Activated CD8-positive, alpha-beta T cell treated with anti-CD3 and anti-CD28 coated beads, Interleukin-2, amount 10 ng/mL, durations not matched to agents 7 days and 5 days (primary cell): ENCODE results near the gene DPF1. TPM values are rescaled to one million over a fixed set of nuclear protein-coding genes. Genes with fewer than 3 reads are reported as not detected.
"Not testable (repeated sequence)": the region's sequence is repeated elsewhere in the genome, so short reads cannot be mapped to it uniquely, and the experiment has no call there.

Experiments used
- ATAC-seq: fragments of 150-1000 bp; cut with Tn5 transposase; one replicate; pipeline ENCODE4 v1.10.0; 2021; ENCODE audit warnings: moderate library complexity
- CTCF ChIA-PET: fragments of 350-600 bp; sonication (Branson Sonifier 250); formaldehyde crosslinking; loops from one replicate; lab custom pipeline; 2021; ENCODE audit warnings: antibody characterized with exemption; lab: Charles Lee
- POLR2A ChIA-PET: fragments of 350-600 bp; sonication (Branson Sonifier 250); formaldehyde crosslinking; loops from one replicate; lab custom pipeline; 2021; ENCODE audit warnings: antibody characterized with exemption; lab: Charles Lee
- DNase-seq: peaks from one replicate; pipeline ENCODE4 v3.0.0-alpha.2; 2020
- H3K27ac Mint-ChIP-seq: one replicate; pipeline ENCODE4 v1.8.0; 2021; ENCODE audit warnings: mild to moderate bottlenecking, mixed read lengths
- H3K27me3 Mint-ChIP-seq: one replicate; pipeline ENCODE4 v1.8.0; 2021; ENCODE audit warnings: low read depth, mixed read lengths
- H3K36me3 Mint-ChIP-seq: one replicate; pipeline ENCODE4 v1.8.0; 2021; ENCODE audit warnings: low read depth, mixed read lengths
- H3K4me1 Mint-ChIP-seq: one replicate; pipeline ENCODE4 v1.8.0; 2021; ENCODE audit warnings: low read depth, mixed read lengths
- H3K4me3 Mint-ChIP-seq: one replicate; pipeline ENCODE4 v1.8.0; 2021; ENCODE audit warnings: mild to moderate bottlenecking, mixed read lengths
- H3K9me3 Mint-ChIP-seq: one replicate; pipeline ENCODE4 v1.8.0; 2022; ENCODE audit warnings: mixed read lengths; ENCODE audit not compliant: insufficient read depth
- total RNA-seq, 2 experiments: library from RNA; stranded (reverse); gene quantifications; one replicate each; pipeline ENCODE4 v1.2.3, GENCODE V29; 2021

Gene DPF1
- total RNA-seq, 2 experiments from 2014 or later = 0.16 to 0.29 TPM

DNA sequence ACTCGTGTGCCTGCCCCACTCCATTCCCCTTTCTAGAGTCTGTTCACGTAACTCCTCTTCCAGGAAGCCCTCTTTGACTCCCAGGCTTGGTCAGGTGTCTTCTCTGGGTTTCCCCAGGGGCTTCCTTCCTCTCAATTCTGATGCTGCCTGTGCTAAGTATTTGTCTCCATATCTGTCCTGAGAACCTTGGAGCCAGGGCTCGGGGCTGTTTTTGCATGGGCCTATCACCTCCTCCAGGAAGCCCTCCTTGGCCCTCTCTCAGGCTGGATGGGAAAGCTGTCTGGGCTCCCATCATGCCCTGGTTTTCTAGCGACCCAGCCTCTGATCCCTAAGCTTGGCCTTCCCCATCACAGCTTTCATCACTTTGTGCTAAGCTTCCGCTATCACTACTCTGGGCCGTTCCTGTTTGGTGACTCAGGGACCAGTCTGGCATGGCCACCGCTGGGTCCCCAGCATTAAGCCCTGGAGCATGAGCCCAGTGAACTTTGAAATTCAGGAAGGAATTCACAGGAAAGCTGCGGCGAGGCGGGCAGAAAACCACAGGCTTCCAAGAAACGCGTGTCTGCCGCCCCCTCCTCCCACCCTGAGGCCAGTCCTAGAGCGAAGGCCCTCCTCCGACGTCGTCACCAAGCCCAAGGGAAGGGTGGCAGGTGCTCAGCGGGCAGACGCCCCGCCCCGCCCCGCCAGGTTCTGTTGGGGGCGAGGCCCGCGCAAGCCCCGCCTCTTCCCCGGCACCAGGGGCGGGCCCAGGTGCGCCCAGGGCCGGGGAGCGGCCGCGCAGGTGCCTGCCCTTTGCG is 39.9 kb upstream of the DPF1 start:
- POLR2A ChIA-PET = interaction anchor here (0.8 to 1.2 kb wide), 4 partner anchors 9 to 97 kb away, joined by 3 to 6 read pairs (median 4); no protein-coding TSS in a partner anchor
- ATAC-seq (peak; percentile 87), DNase-seq (peak; percentile 74)
- Mint-ChIP-seq H3K27ac (peak overlapping the region; percentile 86), H3K27me3 (no peaks in the 10 kb centered on the region), H3K9me3 (no peaks in the 10 kb centered on the region), H3K36me3 (no peaks in the 10 kb centered on the region), H3K4me3 (peak overlapping the region; percentile 74), H3K4me1 (peaks cover 26% of the 10 kb centered on the region)
- CTCF ChIA-PET = interaction anchor here (0.8 to 4.2 kb wide), 4 partner anchors 19 to 362 kb away, joined by 3 to 22 read pairs (median 11); partner anchors contain the start of gene CATSPERG

GRCh38 chr19:38262585-38263268 is 38.7 kb upstream of the DPF1 start:
- CTCF ChIA-PET = no interaction called here
- no peak for ATAC-seq
- POLR2A ChIA-PET = no interaction called here
- Mint-ChIP-seq H3K27me3 (no peaks in the 10 kb centered on the region), H3K4me3 (no peak overlapping the region), H3K4me1 (peaks cover 26% of the 10 kb centered on the region), H3K9me3 (no peaks in the 10 kb centered on the region), H3K27ac (no peak overlapping the region), H3K36me3 (no peaks in the 10 kb centered on the region)
- no peak for DNase-seq

DNA sequence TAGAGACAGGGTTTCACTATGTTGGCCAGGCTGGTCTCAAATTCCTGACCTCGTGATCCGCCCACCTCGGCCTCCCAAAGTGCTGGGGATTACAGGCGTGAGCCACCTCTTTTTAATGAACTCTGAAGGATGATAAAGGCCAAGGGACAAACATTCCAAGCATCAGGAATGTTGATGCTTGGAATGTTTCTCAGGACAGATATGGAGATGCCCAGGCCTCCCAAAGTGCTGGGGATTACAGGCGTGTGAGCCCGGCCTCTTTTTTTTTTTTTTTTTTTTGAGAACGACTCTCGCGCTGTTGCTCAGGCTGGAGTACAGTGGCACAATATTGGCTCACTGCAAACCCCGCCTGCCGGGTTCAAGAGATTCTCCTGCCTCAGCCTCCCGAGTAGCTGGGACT is 37.9 kb upstream of the DPF1 start:
- DNase-seq, H3K27ac Mint-ChIP-seq, H3K36me3 Mint-ChIP-seq, POLR2A ChIA-PET, H3K9me3 Mint-ChIP-seq, H3K27me3 Mint-ChIP-seq, H3K4me3 Mint-ChIP-seq, ATAC-seq, CTCF ChIA-PET: not testable (repeated sequence)
- H3K4me1 Mint-ChIP-seq = peaks cover 27% of the 10 kb centered on the region

GRCh38 chr19:38255383-38256014 is 31.5 kb upstream of the DPF1 start:
- ATAC-seq (no peak), DNase-seq (no peak)
- Mint-ChIP-seq H3K4me1 (peaks cover 11% of the 10 kb centered on the region), H3K27ac (no peak overlapping the region), H3K27me3 (peaks cover 18% of the 10 kb centered on the region), H3K9me3 (no peaks in the 10 kb centered on the region), H3K36me3 (no peaks in the 10 kb centered on the region), H3K4me3 (no peak overlapping the region)
- ChIA-PET POLR2A (interaction anchor here (0.7 kb wide), 1 partner anchor 8 kb away, joined by 3 read pairs; no protein-coding TSS in a partner anchor), CTCF (interaction anchor here (0.7 to 2.0 kb wide), 10 partner anchors 10 to 357 kb away, joined by 3 to 6 read pairs (median 4); partner anchors contain the start of genes CATSPERG and KCNK6)

DNA sequence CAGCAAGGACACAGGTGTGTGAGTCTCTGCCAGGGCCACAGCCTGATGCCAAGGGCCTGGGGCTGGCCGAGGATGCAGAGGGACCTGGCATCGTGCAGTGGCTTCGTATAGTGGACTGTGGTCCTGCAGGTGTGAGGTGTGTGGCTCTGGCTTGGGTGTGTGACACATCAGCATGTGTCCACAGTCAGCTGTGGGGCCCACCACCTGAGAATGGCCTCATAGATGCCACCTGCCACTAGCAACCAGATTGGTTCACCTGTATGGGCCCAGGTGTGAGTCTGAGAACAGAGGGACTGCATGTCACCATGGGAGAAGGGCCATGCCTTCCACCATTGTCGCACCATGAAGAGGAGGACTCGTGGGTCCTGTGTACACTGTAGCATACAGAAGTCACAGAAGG is 29.8 kb upstream of the DPF1 start:
- ATAC-seq (no peak), DNase-seq (no peak)
- Mint-ChIP-seq H3K27ac (no peak overlapping the region), H3K4me1 (peaks cover 11% of the 10 kb centered on the region), H3K9me3 (no peaks in the 10 kb centered on the region), H3K4me3 (no peak overlapping the region), H3K27me3 (peaks cover 18% of the 10 kb centered on the region), H3K36me3 (no peaks in the 10 kb centered on the region)
- POLR2A ChIA-PET = no interaction called here
- CTCF ChIA-PET = interaction anchor here (2.1 kb wide), 1 partner anchor 10 kb away, joined by 5 read pairs; no protein-coding TSS in a partner anchor

DNA sequence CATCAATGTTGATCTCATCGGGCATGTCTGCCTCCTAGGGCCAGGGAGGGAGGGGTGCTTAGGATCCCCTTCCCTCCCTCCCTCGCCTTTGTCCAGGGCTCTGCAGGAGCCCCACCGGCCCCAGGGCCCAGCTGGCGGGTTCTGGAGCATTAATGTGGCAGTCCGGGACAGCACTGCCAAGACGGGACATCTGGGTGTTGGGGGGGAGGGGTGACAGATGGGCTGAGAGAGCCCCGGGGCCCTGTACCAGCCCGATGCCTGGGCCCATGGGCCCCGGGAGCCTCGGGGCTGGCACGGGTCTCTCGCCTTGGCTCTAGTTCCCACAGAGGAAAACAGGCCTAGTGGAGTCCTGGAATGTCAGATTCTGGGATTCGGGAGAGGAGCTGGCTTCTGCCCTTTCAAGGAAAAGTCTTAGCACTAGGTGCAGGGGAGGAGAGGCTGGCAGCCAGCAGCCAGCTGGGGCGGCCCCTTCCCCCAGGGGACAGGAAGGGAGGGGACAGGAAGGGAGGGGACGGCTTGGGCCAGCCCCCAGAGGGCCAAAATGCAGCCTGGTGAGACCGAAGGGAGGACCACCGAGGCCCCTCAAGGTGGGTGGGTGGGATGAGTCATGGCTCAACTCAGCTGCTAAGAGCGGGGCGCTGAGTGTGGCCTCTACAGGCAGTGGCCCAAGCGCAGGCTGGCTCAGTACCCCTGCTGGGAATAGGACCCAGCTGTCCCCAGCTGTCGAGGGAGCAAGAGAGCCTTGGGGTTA is 29.1 kb upstream of the DPF1 start:
- CTCF ChIA-PET = interaction anchor here (1.6 to 2.1 kb wide), 2 partner anchors 9 to 83 kb away, joined by 4 to 5 read pairs; partner anchors contain the start of gene CATSPERG
- DNase-seq (no peak), ATAC-seq (no peak)
- no peaks in the 10 kb centered on the region for H3K9me3 Mint-ChIP-seq
- H3K4me1 Mint-ChIP-seq = peaks cover 11% of the 10 kb centered on the region
- no peak overlapping the region for H3K27ac Mint-ChIP-seq
- H3K4me3 Mint-ChIP-seq = no peak overlapping the region
- POLR2A ChIA-PET = no interaction called here
- peaks cover 18% of the 10 kb centered on the region for H3K27me3 Mint-ChIP-seq
- no peaks in the 10 kb centered on the region for H3K36me3 Mint-ChIP-seq

GRCh38 chr19:38252385-38252784 is 28.4 kb upstream of the DPF1 start:
- Mint-ChIP-seq H3K4me1 (peaks cover 11% of the 10 kb centered on the region), H3K9me3 (no peaks in the 10 kb centered on the region), H3K4me3 (no peak overlapping the region), H3K27ac (no peak overlapping the region), H3K36me3 (no peaks in the 10 kb centered on the region), H3K27me3 (peaks cover 18% of the 10 kb centered on the region)
- ChIA-PET CTCF (interaction anchor here (1.6 to 2.1 kb wide), 2 partner anchors 8 to 83 kb away, joined by 4 to 5 read pairs; partner anchors contain the start of gene CATSPERG), POLR2A (no interaction called here)
- no peak for DNase-seq
- ATAC-seq = no peak

DNA sequence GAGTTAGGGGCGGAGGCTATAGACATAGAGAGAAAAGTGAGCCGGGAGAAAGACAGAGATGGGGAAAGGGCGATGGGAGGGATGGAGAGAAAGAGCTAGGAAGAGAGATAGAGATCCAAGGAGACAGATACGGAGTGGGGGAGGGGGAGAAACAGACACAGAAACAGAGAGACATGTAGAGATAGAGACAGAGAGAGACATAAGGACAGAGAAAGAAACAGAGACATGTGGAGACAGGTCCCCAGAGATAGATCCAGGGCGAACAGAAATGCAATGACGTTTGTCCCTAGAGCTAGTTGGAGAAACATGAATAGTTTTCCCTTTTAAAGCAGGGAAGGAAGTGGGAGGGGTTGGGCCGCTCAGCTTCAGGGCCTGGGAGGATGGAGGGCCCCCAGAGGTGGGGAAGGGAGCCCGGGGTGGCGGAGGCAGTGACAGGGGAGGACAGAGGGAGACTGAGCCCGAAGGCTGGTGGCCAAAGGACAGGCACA is 27.6 kb upstream of the DPF1 start:
- no peaks in the 10 kb centered on the region for H3K36me3 Mint-ChIP-seq
- H3K4me3 Mint-ChIP-seq = no peak overlapping the region
- H3K27ac Mint-ChIP-seq = no peak overlapping the region
- peaks cover 12% of the 10 kb centered on the region for H3K27me3 Mint-ChIP-seq
- H3K9me3 Mint-ChIP-seq = no peaks in the 10 kb centered on the region
- CTCF ChIA-PET = interaction anchor here (1.3 to 2.1 kb wide), 3 partner anchors 7 to 349 kb away, joined by 4 to 5 read pairs (median 4); partner anchors contain the start of gene CATSPERG
- no peak for DNase-seq
- peaks cover 6% of the 10 kb centered on the region for H3K4me1 Mint-ChIP-seq
- POLR2A ChIA-PET = interaction anchor here (1.8 kb wide), 1 partner anchor 15 kb away, joined by 5 read pairs; no protein-coding TSS in a partner anchor
- no peak for ATAC-seq

DNA sequence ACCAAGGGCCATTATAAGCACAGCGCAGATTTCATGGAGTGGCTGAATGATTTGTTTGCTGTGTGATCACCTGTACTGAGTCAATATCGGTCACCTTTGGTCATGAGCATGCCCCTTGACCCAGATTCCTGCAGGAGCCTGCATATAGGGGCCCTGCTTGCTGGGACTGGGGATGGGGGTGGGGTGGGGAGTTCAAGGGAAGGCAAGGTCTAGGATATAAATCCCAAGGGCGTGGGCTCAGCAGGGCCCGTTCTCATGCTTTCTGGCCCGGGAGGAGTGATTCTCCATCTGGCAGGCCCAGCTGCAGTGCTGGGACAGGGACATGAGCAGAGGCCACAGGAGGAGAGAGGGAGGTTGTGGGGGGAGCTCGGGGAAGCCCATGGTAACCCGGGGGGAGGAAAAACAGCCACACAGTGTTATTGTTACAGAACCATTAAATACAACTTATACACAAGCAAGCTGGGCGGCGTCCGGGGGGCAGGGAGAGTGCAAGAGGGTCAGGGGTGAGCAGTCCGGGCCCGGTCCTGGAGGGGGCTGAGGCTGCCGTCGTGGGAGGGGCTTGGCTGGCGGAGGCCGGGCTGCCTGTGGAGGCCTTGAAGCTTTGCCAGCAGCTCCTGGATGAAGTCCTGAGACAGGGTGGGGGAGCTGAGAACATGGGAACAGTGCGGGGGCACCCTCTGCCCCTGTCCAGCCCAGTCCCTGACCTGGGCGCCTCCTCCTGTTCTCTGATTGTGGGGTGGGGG is 27.0 kb upstream of the DPF1 start:
- ChIA-PET POLR2A (interaction anchor here (1.8 kb wide), 1 partner anchor 15 kb away, joined by 5 read pairs; no protein-coding TSS in a partner anchor), CTCF (interaction anchor here (1.2 to 1.3 kb wide), 2 partner anchors 85 to 348 kb away, joined by 3 to 4 read pairs; no protein-coding TSS in a partner anchor)
- no peak overlapping the region for H3K4me3 Mint-ChIP-seq
- H3K36me3 Mint-ChIP-seq = no peaks in the 10 kb centered on the region
- H3K4me1 Mint-ChIP-seq = peaks cover 5% of the 10 kb centered on the region
- no peaks in the 10 kb centered on the region for H3K9me3 Mint-ChIP-seq
- peaks cover 11% of the 10 kb centered on the region for H3K27me3 Mint-ChIP-seq
- ATAC-seq (no peak), DNase-seq (no peak)
- no peak overlapping the region for H3K27ac Mint-ChIP-seq

GRCh38 chr19:38250428-38250820 is 26.4 kb upstream of the DPF1 start:
- Mint-ChIP-seq H3K27me3 (peaks cover 7% of the 10 kb centered on the region), H3K4me1 (peaks cover 5% of the 10 kb centered on the region)
- CTCF ChIA-PET = interaction anchor here (1.2 kb wide), 1 partner anchor 86 kb away, joined by 3 read pairs; no protein-coding TSS in a partner anchor

More at GRCh38 chr19:38250428-38250820, 26.4 kb upstream of the DPF1 start:
- Mint-ChIP-seq H3K4me3 (no peak overlapping the region), H3K36me3 (no peaks in the 10 kb centered on the region), H3K27ac (no peak overlapping the region), H3K9me3 (no peaks in the 10 kb centered on the region)
- POLR2A ChIA-PET = interaction anchor here (1.8 kb wide), 1 partner anchor 16 kb away, joined by 5 read pairs; no protein-coding TSS in a partner anchor
- DNase-seq = no peak
- ATAC-seq = no peak
